Right lobe of liver (tissue), 6 donors: Measurements from ENCODE around the gene KSR2. TPM values are rescaled to one million over a fixed set of nuclear protein-coding genes. Genes with fewer than 3 reads are reported as not detected.

ENCODE experiments used
- ATAC-seq, 4 donors: fragments of 200-7000 bp; cut with Tn5 transposase; one replicate each; pipeline ENCODE4 v1.9.1; 2020; ENCODE audit warnings: mild to moderate bottlenecking in 4 of 4, moderate library complexity in 4 of 4
- DNase-seq, 3 donors: peaks; one replicate each; pipeline ENCODE4 v3.0.0-alpha.2; 2020
- H3K27ac ChIP-seq, 3 donors: fragments of 200-600 bp; one replicate each; pipeline ENCODE4 v1.8.0; 2022
- H3K27me3 ChIP-seq, 2 donors: fragments of 200-600 bp; one replicate each; pipeline ENCODE4 v1.8.0; 2022
- H3K36me3 ChIP-seq, 4 donors: fragments of 200-600 bp; sonication (generic) in 1 of 4; one replicate each; pipeline versions ENCODE4 v1.5.1 to v1.8.0; 2017 to 2022; ENCODE audit warnings: control low read depth in 1 of 4
- H3K4me1 ChIP-seq, 4 donors: fragments of 200-600 bp; sonication (generic) in 1 of 4; one replicate each; pipeline versions ENCODE4 v1.5.1 to v1.8.0; 2017 to 2022; ENCODE audit warnings: control low read depth in 1 of 4
- H3K4me3 ChIP-seq, 3 donors: fragments of 200-600 bp; one replicate each; pipeline ENCODE4 v1.8.0; 2022
- H3K9me3 ChIP-seq, 4 donors: fragments of 200-600 bp; sonication (generic) in 1 of 4; one replicate each; pipeline versions ENCODE4 v1.5.1 to v1.8.0; 2017 to 2022; ENCODE audit warnings: control low read depth in 1 of 4
- POLR2A ChIP-seq: fragments of 450-650 bp; IDR thresholded peaks from one replicate; pipeline ENCODE4 v1.6.1; 2017; ENCODE audit warnings: antibody characterized with exemption, mild to moderate bottlenecking
- WGBS: methylation state at CpG from one replicate; pipeline ENCODE4 v1.1.6; 2018; ENCODE audit warnings: low coverage, low lambda C conversion rate; ENCODE audit not compliant: insufficient coverage; ENCODE audit errors: missing lambda C conversion rate; 5-methylcytosine and 5-hydroxymethylcytosine counted together
- intact Hi-C, 2 donors: fragments of 100-400 bp; cut with DNase I; formaldehyde crosslinking; loops; one replicate each; pipeline versions ENCODE4 v1.11.2 to v1.14.1; 2022
- total RNA-seq, 6 experiments: library from RNA; depleted of rRNA in 2 of 6; stranded (reverse); fragments of >200 nt in 2 of 6; fragmentation: NEBNext Ultra II Directional in 3 of 6; extraction: Animal tissue kit (Norgen Biotek cat#: 25700) in 3 of 6; gene quantifications; one replicate each; pipeline versions ENCODE4 v1.1.0 to v1.2.4, GENCODE V29; 2016 to 2023
- TF ChIP-seq, protein P1 (sequence below), 4 donors: fragments of 200-600 bp in 3 of 4; fragments of 450-650 bp in 1 of 4; IDR thresholded peaks; one replicate each; pipeline versions ENCODE4 v1.5.1 to v1.8.0; 2016 to 2022; ENCODE audit warnings: antibody characterized with exemption in 4 of 4, mild to moderate bottlenecking in 2 of 4
- donor health status: DM: no; HTN: yes; CAD: no.
- donor health status: DM: no; HTN: no; CAD: no.
- donor health status: DM: no; HTN: no; CAD: no.
- donor health status: DM: no; HTN: yes; CAD: no.
- donor health status: DM: no; HTN: yes; CAD: no.

KSR2 gene
- total RNA-seq, 6 experiments from 2014 or later: 0.02 to 0.07 (median 0.02) TPM; not detected in 2

GRCh38 chr12:117903110-117903840 is 65.5 kb downstream of the KSR2 start:
- no peaks in the 10 kb centered on the region for H3K9me3 ChIP-seq
- H3K4me1 ChIP-seq: no peaks in the 10 kb centered on the region
- DNase-seq (no peak), ATAC-seq (no peak)
- intact Hi-C loops: no loop called here
- no peaks in the 10 kb centered on the region for H3K27me3 ChIP-seq
- WGBS: 63% methylated on average over 3 of the region's 3 CpGs
- H3K4me3 ChIP-seq: no peak overlapping the region
- H3K36me3 ChIP-seq: no peaks in the 10 kb centered on the region
- H3K27ac ChIP-seq: no peak overlapping the region
- no peak for TF ChIP-seq POLR2A
- TF ChIP-seq, protein P1, sequence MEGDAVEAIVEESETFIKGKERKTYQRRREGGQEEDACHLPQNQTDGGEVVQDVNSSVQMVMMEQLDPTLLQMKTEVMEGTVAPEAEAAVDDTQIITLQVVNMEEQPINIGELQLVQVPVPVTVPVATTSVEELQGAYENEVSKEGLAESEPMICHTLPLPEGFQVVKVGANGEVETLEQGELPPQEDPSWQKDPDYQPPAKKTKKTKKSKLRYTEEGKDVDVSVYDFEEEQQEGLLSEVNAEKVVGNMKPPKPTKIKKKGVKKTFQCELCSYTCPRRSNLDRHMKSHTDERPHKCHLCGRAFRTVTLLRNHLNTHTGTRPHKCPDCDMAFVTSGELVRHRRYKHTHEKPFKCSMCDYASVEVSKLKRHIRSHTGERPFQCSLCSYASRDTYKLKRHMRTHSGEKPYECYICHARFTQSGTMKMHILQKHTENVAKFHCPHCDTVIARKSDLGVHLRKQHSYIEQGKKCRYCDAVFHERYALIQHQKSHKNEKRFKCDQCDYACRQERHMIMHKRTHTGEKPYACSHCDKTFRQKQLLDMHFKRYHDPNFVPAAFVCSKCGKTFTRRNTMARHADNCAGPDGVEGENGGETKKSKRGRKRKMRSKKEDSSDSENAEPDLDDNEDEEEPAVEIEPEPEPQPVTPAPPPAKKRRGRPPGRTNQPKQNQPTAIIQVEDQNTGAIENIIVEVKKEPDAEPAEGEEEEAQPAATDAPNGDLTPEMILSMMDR (IDR thresholded peaks at IDR 0.05): no peak

- 71% methylated on average over 8 of the region's 8 CpGs for WGBS
- H3K27ac ChIP-seq: no peak overlapping the region
- H3K27me3 ChIP-seq: no peaks in the 10 kb centered on the region
- no peaks in the 10 kb centered on the region for H3K9me3 ChIP-seq
- no peak overlapping the region for H3K4me3 ChIP-seq
- DNase-seq (no peak), ATAC-seq (no peak)
- intact Hi-C loops: no loop called here
- no peaks in the 10 kb centered on the region for H3K36me3 ChIP-seq
- no peak for TF ChIP-seq POLR2A
- TF ChIP-seq, protein P1 (IDR thresholded peaks at IDR 0.05): no peak
- no peaks in the 10 kb centered on the region for H3K4me1 ChIP-seq
Observed at GRCh38 chr12:117901631-117902030, 67.2 kb downstream of the KSR2 start.

GRCh38 chr12:117900561-117900960 is 68.2 kb downstream of the KSR2 start:
- WGBS: 71% methylated on average over 4 of the region's 4 CpGs
- no peak overlapping the region for H3K4me3 ChIP-seq

DNA sequence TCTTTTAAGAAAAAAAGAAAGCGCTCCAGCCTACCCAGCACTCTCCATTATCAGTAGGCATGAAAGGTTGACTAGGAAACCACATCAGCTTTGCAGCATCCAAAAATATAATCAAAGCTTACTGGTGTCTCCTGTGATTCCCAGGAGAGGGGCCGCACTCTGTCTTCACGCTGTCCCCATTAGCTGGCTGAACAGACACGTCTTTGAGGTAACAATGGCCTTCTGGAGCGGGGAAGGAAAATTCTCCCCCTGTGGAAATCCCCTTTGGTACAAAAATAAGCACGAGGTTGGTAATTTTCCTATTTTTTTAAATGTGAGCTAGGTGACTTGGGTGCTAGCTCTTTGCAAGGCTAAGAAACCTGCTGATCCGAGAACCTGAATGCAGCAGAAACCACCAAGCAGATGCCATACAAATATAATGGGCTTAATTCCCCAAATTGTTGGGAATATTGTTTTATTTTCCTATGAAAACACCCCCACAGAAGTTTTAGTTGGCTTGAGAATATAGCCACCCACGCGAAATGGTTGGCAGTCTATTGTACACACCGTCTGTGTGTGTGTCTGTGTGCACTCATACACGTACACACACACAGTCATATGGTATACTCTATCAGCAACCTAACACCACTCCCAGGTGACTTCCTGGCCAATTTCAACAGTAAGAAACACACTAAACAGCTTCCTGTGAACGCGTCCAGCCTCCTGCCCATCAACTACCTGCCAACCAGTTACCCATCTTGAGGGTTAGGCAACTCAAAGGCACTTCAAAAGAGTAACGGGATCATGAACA is 71.2 kb downstream of the KSR2 start:
- no peak for ATAC-seq
- DNase-seq: no peak
- H3K4me3 ChIP-seq: no peak overlapping the region
- H3K27me3 ChIP-seq: no peaks in the 10 kb centered on the region
- H3K36me3 ChIP-seq: no peaks in the 10 kb centered on the region
- TF ChIP-seq, protein P1 (IDR thresholded peaks at IDR 0.05): no peak
- TF ChIP-seq POLR2A: no peak
- H3K27ac ChIP-seq: no peak overlapping the region
- no peaks in the 10 kb centered on the region for H3K9me3 ChIP-seq
- intact Hi-C loops: no loop called here
- WGBS: 73% methylated on average over 12 of the region's 14 CpGs
- no peaks in the 10 kb centered on the region for H3K4me1 ChIP-seq

More at GRCh38 chr12:117900561-117900960, 68.2 kb downstream of the KSR2 start:
- H3K27me3 ChIP-seq: no peaks in the 10 kb centered on the region
- intact Hi-C loops: no loop called here
- no peak overlapping the region for H3K27ac ChIP-seq
- H3K4me1 ChIP-seq: no peaks in the 10 kb centered on the region
- H3K36me3 ChIP-seq: no peaks in the 10 kb centered on the region
- no peak for DNase-seq
- ATAC-seq: no peak
- no peaks in the 10 kb centered on the region for H3K9me3 ChIP-seq
- TF ChIP-seq, protein P1 (IDR thresholded peaks at IDR 0.05): no peak
- TF ChIP-seq POLR2A: no peak
